ENCODE data around the gene ZNF335.
"Not testable (repeated sequence)": the region's sequence is repeated elsewhere in the genome, so short reads cannot be mapped to it uniquely, and the experiment has no call there.

ZNF335 gene

DNA sequence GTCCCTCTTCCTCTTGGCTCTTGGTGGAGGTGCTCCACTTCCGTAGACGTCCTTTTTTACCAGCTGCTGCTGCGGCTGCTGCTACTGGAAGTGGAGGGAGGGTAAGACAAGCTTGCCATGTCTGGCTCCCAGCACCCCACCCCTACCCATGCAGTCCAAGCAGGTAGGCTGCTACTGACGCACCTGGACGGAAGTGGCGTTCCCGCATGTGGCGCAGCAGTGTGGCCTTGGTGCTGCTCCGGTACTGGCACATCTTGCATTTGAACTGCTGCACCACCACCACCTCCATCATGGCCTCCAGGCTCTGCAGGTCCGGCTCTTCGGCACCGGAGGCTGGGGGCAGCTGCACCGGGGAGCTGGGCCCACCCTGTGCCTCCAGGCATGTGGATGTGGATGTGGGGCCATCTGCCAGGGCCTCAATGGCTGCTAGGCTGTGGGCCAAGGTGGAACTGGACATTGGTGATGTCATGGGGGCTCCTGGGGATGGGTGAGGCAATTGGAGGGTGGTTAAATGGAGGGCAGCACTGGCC is 4.4 kb downstream of the ZNF335 start:
- no peaks in the 10 kb centered on the region for H3K27me3 Mint-ChIP-seq
- peaks cover 15% of the 10 kb centered on the region for H3K36me3 Mint-ChIP-seq
- H3K4me3 Mint-ChIP-seq: no peak overlapping the region
- H3K4me1 Mint-ChIP-seq: peaks cover 21% of the 10 kb centered on the region
- H3K9me3 Mint-ChIP-seq: no peaks in the 10 kb centered on the region
- H3K27ac Mint-ChIP-seq: no peak overlapping the region

DNA sequence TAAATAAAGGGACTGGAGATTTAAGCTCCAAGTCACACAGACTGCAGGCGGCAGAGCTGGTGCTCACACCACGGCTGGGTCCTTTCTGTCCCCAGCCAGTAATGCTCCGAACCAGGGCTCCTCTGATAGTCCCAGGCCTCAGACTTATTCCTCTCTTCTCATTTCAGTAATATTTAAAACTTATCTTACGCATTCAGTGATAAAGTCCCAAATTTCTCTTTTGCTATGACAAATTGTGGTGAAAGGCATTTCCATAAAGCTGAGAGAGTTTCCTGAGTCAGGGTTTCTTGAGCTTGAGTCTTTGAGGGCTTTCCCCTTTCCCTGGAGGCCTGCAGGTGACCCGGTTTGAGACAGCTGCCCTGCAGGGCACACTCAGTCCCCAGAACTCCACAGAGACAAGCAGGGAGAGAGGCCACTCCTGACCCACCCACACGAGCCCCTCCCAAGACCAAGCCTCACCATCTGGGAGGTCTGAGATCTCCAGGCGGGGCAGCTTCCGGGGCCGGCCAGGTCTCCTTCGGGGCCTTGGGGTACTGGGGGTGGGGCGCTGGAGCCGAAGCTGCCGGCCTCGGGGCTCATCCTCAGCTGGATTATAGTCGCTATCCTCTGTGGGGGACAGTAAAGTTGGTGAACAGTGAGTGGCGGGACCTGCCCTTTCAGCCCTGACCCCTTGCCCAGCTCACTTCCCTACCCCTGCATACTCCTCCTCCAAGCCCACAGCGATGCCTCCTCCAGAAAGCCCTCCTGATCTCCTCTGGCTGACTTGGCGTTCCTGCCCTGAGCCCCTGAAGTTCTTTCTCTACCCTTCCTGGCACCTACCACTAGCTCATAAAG is 6.6 kb downstream of the ZNF335 start:
- H3K36me3 Mint-ChIP-seq: peaks cover 17% of the 10 kb centered on the region
- peaks cover 13% of the 10 kb centered on the region for H3K4me1 Mint-ChIP-seq
- H3K9me3 Mint-ChIP-seq: no peaks in the 10 kb centered on the region
- no peak overlapping the region for H3K4me3 Mint-ChIP-seq
- H3K27me3 Mint-ChIP-seq: no peaks in the 10 kb centered on the region
- peak overlapping the region; percentile 51 for H3K27ac Mint-ChIP-seq

DNA sequence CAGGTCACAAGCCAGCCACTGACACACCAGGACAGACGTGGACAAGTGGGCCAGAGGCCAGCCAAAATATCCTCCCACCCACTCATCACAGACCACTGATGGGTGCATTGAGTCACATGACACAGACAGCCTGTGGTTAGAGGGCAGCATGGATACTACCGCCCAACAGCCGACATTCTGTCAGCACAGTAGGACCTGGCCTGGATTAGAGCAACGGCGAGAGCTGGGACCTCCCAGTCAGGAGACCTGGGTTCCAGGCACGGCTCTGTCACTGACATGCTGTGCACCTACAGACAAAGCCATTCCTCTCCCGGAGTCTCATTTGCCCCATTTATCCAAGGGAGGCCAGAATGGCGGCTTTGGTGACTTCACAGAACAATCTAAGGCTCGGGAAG is 8.0 kb downstream of the ZNF335 start:
- H3K27me3 Mint-ChIP-seq: no peaks in the 10 kb centered on the region
- no peaks in the 10 kb centered on the region for H3K4me1 Mint-ChIP-seq
- no peak overlapping the region for H3K27ac Mint-ChIP-seq
- H3K36me3 Mint-ChIP-seq: peaks cover 18% of the 10 kb centered on the region
- no peaks in the 10 kb centered on the region for H3K9me3 Mint-ChIP-seq
- H3K4me3 Mint-ChIP-seq: no peak overlapping the region

DNA sequence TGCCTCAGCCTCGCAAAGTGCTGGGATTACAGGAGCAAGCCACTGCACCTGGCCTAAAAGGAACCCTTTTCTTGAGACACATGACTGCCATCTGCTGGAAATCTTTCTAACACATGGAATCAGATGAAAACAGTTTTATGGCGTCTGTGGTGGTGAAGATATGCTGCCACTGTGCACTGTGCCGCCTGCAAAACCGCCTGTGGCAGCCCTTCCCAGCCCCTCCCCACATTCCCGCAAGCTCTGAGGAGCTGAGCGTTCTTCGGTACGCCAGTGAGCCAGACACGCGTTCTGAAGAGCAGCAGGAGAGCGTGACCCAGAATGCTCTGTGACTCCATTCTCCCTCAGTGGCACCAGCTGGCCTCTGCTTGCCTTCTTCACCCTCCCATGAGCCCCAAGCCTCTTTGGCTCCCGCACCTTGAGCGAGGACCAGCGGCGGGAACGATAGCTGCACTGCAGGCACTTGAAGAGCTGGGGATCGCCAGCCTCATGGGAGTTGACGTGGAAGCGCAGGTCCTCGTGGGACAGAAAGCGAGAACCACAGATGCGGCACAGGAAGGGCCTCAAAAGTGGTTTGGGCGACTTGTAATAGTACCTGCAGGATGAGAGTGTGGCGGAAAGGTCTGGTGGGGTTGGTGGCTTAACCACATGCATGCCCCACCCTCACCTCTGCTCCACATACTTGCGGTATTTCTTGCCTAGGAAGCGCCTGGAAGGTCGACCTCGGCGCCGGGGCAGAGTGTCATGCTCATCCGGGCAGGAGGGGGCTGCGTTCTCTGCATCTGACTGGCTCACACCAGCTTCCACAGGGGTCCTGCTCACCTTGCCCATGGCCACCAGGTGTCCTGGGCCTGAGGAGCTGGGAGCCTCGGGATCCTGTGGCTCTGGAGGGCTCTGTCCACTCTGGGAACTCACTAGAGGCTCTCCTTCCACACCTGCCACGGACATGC is 8.7 kb downstream of the ZNF335 start:
- no peaks in the 10 kb centered on the region for H3K27me3 Mint-ChIP-seq

DNA sequence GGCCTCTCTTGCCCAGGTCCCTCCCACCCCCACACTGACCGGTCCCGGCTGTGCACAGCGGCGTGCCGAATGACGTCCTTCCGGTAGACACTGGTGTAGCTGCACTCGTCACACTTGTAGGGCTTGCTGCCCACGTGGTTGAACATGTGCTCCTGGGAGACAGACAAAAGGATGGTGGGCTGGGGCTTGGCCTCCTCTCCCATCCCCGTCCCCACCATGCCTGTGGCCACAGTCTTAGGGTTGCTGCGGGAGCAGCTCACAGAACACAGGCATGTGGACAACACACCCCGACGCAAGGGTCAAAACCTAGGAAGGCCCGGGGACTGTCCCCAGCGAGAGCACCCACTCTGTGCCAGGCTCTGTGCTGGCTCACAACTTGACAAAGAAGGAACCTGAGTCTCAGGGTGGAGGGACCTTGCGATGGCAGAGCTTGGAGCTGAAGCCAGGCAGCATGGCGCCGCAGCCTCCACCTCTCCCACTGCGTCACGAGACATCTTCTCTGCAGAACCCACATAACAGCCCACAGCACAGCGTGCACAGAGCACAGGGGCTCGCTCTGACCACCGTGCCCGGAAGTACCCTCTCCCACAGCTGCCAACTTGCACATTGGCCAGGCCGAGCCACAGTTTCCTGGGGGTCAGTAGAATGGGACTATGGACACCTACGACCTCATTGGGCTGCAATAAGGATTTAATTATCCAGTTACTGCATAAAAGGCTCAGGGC is 9.8 kb downstream of the ZNF335 start:
- no peak overlapping the region for H3K27ac Mint-ChIP-seq
- H3K27me3 Mint-ChIP-seq: no peaks in the 10 kb centered on the region
- no peaks in the 10 kb centered on the region for H3K9me3 Mint-ChIP-seq
- peaks cover 22% of the 10 kb centered on the region for H3K36me3 Mint-ChIP-seq
- no peaks in the 10 kb centered on the region for H3K4me1 Mint-ChIP-seq
- no peak overlapping the region for H3K4me3 Mint-ChIP-seq

More for the DNA sequence above, 8.7 kb downstream of the ZNF335 start:
- Mint-ChIP-seq H3K4me1 (no peaks in the 10 kb centered on the region), H3K4me3 (no peak overlapping the region), H3K36me3 (peaks cover 24% of the 10 kb centered on the region), H3K9me3 (no peaks in the 10 kb centered on the region), H3K27ac (no peak overlapping the region)

GRCh38 chr20:45959956-45960630 is 11.9 kb downstream of the ZNF335 start:
- Mint-ChIP-seq H3K27ac (no peak overlapping the region), H3K27me3 (no peaks in the 10 kb centered on the region), H3K36me3 (peaks cover 18% of the 10 kb centered on the region), H3K9me3 (no peaks in the 10 kb centered on the region), H3K4me3 (no peak overlapping the region), H3K4me1 (no peaks in the 10 kb centered on the region)

DNA sequence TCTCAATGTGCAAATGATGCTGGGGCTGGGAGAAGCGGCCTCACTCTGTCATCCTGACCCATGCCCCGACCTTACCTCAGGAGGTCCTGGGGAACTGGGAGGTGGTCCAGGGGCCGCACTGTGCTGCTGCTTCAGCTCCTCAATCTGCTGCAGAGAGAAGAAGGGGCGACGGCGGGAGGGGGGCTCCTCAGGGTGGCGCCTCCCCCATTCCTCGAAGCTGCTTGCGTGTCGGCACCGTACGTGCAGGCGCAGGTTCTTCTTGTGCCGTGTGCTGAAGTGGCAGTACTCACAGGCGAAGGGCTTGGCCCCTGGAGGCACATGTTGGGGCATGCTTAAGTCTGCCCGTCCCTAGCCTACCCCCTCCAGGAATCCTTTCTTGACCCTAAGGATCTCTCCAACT is 12.9 kb downstream of the ZNF335 start:
- Mint-ChIP-seq H3K4me1 (no peaks in the 10 kb centered on the region), H3K9me3 (no peaks in the 10 kb centered on the region), H3K27me3 (no peaks in the 10 kb centered on the region), H3K36me3 (peaks cover 17% of the 10 kb centered on the region), H3K27ac (no peak overlapping the region), H3K4me3 (no peak overlapping the region)

- no peaks in the 10 kb centered on the region for H3K4me1 Mint-ChIP-seq
- H3K36me3 Mint-ChIP-seq: peaks cover 18% of the 10 kb centered on the region
- no peaks in the 10 kb centered on the region for H3K27me3 Mint-ChIP-seq
- H3K27ac Mint-ChIP-seq: peak overlapping the region; percentile 47
- H3K4me3 Mint-ChIP-seq: no peak overlapping the region
- no peaks in the 10 kb centered on the region for H3K9me3 Mint-ChIP-seq
These were observed 13.4 kb downstream of the ZNF335 start for GRCh38 chr20:45958593-45958992.

DNA sequence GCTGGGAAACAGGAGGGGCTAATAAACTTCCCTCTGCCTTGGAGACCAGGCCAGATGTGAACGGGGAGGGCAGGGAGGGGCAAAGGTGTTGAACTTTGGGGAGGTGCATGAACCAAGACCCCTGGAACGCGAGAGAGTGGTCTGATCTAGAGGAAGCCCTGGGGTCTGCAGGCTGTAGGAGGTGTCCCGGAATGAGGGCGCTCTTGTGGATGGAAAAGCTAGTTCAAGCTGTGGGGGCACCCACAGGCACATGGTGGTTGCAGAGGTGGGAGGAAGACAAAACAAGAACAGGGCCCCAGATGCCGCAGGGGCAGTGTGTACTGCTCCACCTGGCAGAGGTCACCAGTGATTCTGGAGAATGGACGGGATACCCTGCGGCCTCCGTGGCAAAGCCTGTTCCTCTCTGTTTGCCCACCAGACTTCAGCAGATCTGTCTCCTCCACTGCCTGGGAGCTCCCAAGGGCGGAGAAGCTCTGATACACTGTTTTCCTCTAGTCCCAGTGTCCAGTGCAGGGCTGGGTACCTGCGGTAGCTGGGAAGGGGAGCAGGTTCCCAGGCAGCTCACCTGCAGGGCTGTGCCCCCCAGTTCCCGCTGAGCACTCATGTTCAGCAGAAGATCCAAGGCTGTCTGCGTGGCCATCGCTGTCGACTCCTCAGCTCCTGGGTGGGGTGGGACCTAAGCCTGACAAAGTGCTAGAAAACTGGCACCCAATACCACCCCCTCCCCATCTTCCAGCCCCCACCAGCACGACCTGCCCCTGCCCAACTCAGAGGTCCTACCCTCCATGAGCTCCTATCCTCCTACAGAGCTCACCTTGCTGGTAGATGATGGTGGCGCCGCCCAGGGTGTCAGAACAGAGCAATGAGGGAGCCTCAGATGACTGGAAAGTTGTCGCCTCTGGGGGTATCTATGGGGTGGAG is 14.7 kb downstream of the ZNF335 start:
- H3K4me3 Mint-ChIP-seq: no peak overlapping the region
- no peaks in the 10 kb centered on the region for H3K9me3 Mint-ChIP-seq
- H3K36me3 Mint-ChIP-seq: peaks cover 13% of the 10 kb centered on the region
- H3K27me3 Mint-ChIP-seq: no peaks in the 10 kb centered on the region
- H3K4me1 Mint-ChIP-seq: no peaks in the 10 kb centered on the region
- no peak overlapping the region for H3K27ac Mint-ChIP-seq

GRCh38 chr20:45956326-45956725 is 15.7 kb downstream of the ZNF335 start:
- not testable (repeated sequence) for H3K9me3 Mint-ChIP-seq

DNA sequence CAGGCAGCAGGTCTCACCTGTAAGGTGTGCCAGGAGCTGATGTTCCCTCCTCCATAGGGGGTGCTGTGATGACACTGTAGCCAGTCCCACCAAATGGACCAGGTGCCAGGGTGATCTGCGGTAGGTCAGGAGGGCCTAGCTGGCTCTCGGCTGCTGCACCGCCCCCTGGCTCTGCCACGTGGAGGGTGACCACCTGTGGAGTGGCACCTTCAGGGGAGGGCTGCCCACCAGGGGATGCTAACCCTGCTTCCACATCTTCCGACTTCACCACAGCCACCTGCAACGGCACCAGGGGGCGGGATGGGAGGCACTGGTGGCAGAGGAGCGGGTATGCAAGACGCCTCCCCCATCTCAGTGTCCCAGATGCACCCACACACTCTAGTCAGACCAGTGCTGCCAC is 18.3 kb downstream of the ZNF335 start:
- Mint-ChIP-seq H3K27me3 (no peaks in the 10 kb centered on the region), H3K4me1 (peaks cover 3% of the 10 kb centered on the region), H3K36me3 (peaks cover 9% of the 10 kb centered on the region), H3K27ac (no peak overlapping the region), H3K4me3 (no peak overlapping the region), H3K9me3 (no peaks in the 10 kb centered on the region)

More at GRCh38 chr20:45956326-45956725, 15.7 kb downstream of the ZNF335 start:
- H3K4me3 Mint-ChIP-seq, H3K4me1 Mint-ChIP-seq, H3K27me3 Mint-ChIP-seq, H3K27ac Mint-ChIP-seq: not testable (repeated sequence)
- H3K36me3 Mint-ChIP-seq: peaks cover 15% of the 10 kb centered on the region

DNA sequence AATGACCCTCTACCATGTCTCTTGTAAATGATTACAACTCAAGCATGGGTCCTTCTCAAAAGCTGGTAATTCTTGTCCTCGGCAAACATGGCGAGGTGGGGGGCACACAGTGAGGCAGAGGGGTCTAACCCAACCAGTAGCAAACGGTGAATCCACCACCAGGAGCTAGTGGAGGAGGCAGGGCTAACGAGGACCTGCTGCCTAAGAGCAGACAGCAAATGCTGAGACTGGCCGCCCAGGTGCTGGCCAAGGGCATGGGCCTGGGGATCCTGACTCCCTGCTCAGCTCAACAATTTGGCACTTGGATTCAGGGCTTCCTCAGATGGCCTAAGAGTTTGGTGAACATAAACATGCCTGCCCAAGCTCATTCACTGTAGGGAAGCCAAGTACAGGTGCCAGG is 19.1 kb downstream of the ZNF335 start:
- peaks cover 3% of the 10 kb centered on the region for H3K4me1 Mint-ChIP-seq
- H3K4me3 Mint-ChIP-seq: no peak overlapping the region
- no peaks in the 10 kb centered on the region for H3K9me3 Mint-ChIP-seq
- no peaks in the 10 kb centered on the region for H3K27me3 Mint-ChIP-seq
- no peak overlapping the region for H3K27ac Mint-ChIP-seq
- peaks cover 5% of the 10 kb centered on the region for H3K36me3 Mint-ChIP-seq

GRCh38 chr20:45951925-45952834 is 19.8 kb downstream of the ZNF335 start:
- no peak overlapping the region for H3K4me3 Mint-ChIP-seq
- no peaks in the 10 kb centered on the region for H3K9me3 Mint-ChIP-seq
- H3K27ac Mint-ChIP-seq: peak overlapping the region; percentile 59
- H3K27me3 Mint-ChIP-seq: no peaks in the 10 kb centered on the region
- H3K4me1 Mint-ChIP-seq: peaks cover 3% of the 10 kb centered on the region
- peaks cover 5% of the 10 kb centered on the region for H3K36me3 Mint-ChIP-seq

All from activated naive CD4-positive, alpha-beta T cell treated with anti-CD3 and anti-CD28 coated beads, Interleukin-2, amount 50 U/mL, for 24 hours (primary cell).